NT2/D1 (cell line): ENCODE data around the gene MEIS2.

Source experiments
- DNase-seq: peaks from one replicate; pipeline ENCODE4 v3.0.0-alpha.2; 2011; ENCODE audit warnings: low read depth, low spot score
- H3K27me3 ChIP-seq: 2 replicates; pipeline ENCODE4 v1.6.0; 2011; ENCODE audit warnings: mild to moderate bottlenecking; ENCODE audit not compliant: insufficient read length, insufficient read depth
- H3K36me3 ChIP-seq: 2 replicates; pipeline ENCODE4 v1.6.1; 2011; ENCODE audit warnings: mild to moderate bottlenecking, low read length, mixed read lengths; ENCODE audit not compliant: insufficient read depth, insufficient read length
- H3K4me1 ChIP-seq: 2 replicates; pipeline ENCODE4 v1.5.1; 2011; ENCODE audit not compliant: insufficient read depth, insufficient read length
- H3K4me3 ChIP-seq: 2 replicates; pipeline ENCODE4 v1.5.1; 2011; ENCODE audit warnings: low read depth; ENCODE audit not compliant: insufficient read length
- H3K9ac ChIP-seq: 2 replicates; pipeline ENCODE4 v1.6.0; 2011; ENCODE audit warnings: low read depth; ENCODE audit not compliant: insufficient read length
- H3K9me3 ChIP-seq: 2 replicates; pipeline ENCODE4 v1.5.1; 2011; ENCODE audit warnings: mild to moderate bottlenecking, low read length; ENCODE audit not compliant: insufficient read depth
- SUZ12 ChIP-seq: IDR thresholded peaks from 2 replicates; pipeline ENCODE4 v1.6.1; 2011; ENCODE audit not compliant: insufficient read length, insufficient read depth; ENCODE audit errors: extremely low read depth
- YY1 ChIP-seq: IDR thresholded peaks from 2 replicates; pipeline ENCODE4 v1.6.1; 2011; ENCODE audit not compliant: insufficient read length, insufficient read depth
- ZNF274 ChIP-seq: IDR thresholded peaks from 2 replicates; pipeline ENCODE4 v1.6.1; 2011; ENCODE audit warnings: mild to moderate bottlenecking, low read depth, low read length

Gene MEIS2

GRCh38 chr15:36844534-36844998 is 255.8 kb downstream of the MEIS2 start:
- Histone ChIP-seq H3K4me3 (no peak overlapping the region), H3K36me3 (no peaks in the 10 kb centered on the region), H3K4me1 (no peaks in the 10 kb centered on the region), H3K9me3 (no peaks in the 10 kb centered on the region), H3K27me3 (no peaks in the 10 kb centered on the region), H3K9ac (no peak overlapping the region)
- DNase-seq = no peak
- TF ChIP-seq SUZ12 = no peak
- TF ChIP-seq ZNF274 = no peak
- no peak for TF ChIP-seq YY1

DNA sequence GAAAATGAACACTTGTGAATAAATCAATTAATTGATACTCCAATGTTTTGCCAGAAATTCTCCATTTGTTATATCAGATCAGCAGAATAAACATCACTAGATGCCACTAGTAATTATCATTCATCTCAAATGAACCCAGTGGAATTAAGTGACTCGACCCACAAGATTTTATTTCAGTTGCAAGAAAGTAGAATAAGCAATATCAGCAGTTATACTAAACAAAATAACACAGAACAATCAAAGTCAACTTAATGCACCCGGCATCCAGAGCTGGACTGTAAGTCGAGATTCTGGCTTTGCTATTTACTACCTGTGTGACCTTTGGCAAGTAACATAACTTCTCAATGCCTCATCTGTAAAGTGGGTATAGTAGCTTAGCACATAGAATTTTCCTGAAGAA is 256.5 kb downstream of the MEIS2 start:
- H3K4me1 ChIP-seq = no peaks in the 10 kb centered on the region
- H3K9me3 ChIP-seq = no peaks in the 10 kb centered on the region
- no peak overlapping the region for H3K9ac ChIP-seq
- no peaks in the 10 kb centered on the region for H3K36me3 ChIP-seq
- H3K4me3 ChIP-seq = no peak overlapping the region
- DNase-seq = no peak
- TF ChIP-seq YY1 = no peak
- TF ChIP-seq ZNF274 = no peak
- TF ChIP-seq SUZ12 = no peak
- H3K27me3 ChIP-seq = no peaks in the 10 kb centered on the region

DNA sequence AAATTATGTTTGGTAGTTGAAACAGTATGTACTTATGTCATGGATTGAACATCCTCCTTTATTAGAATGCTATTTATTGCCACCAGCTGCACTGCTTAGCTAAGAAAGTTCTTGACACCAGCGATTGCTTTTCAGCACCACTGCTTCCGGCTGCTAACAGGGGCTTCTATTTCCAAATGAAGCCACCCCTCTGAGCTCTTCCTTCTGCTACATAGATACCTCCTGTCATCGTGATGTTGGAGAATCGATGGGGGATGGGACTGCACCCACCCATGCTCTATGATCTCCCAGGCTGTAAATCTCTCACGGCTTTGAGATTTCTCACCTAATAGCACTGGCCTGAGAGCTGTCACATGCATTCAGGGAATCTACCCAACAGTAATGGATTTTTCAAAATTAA is 259.2 kb downstream of the MEIS2 start:
- no peak overlapping the region for H3K9ac ChIP-seq
- no peak for DNase-seq
- H3K9me3 ChIP-seq = no peaks in the 10 kb centered on the region
- no peaks in the 10 kb centered on the region for H3K36me3 ChIP-seq
- no peak overlapping the region for H3K4me3 ChIP-seq
- H3K4me1 ChIP-seq = no peaks in the 10 kb centered on the region
- no peaks in the 10 kb centered on the region for H3K27me3 ChIP-seq
- TF ChIP-seq YY1 = no peak
- TF ChIP-seq SUZ12 = no peak
- no peak for TF ChIP-seq ZNF274
